Body of pancreas (tissue), 4 donors: ENCODE results near the gene EPHX1. TPM values are rescaled to one million over a fixed set of nuclear protein-coding genes. Genes with fewer than 3 reads are reported as not detected.
"Not testable (repeated sequence)": the region's sequence is repeated elsewhere in the genome, so short reads cannot be mapped to it uniquely, and the experiment has no call there.

Source experiments
- ATAC-seq: fragments of 150-250 bp; one replicate; pipeline ENCODE4 v1.9.1; 2016
- DNase-seq, 4 donors: peaks; one replicate each; pipeline ENCODE4 v3.0.0-alpha.2; 2019
- H3K27ac ChIP-seq, 4 donors: fragments of 200-600 bp; sonication (generic); 1 replicate in 3 of 4; 2 replicates in 1 of 4; pipeline versions ENCODE4 v1.5.1 to v1.6.1; 2016 to 2019; ENCODE audit warnings: mild to moderate bottlenecking in 1 of 4, mixed read lengths in 1 of 4, moderate library complexity in 1 of 4
- H3K27me3 ChIP-seq, 2 donors: fragments of 200-600 bp; sonication (generic); one replicate each; pipeline ENCODE4 v1.6.0; 2016; ENCODE audit warnings: mild to moderate bottlenecking in 1 of 2
- H3K36me3 ChIP-seq, 2 donors: fragments of 200-600 bp; sonication (generic); replicated peaks in 1 of 2; 2 replicates each; pipeline ENCODE4 v1.5.1; 2016; ENCODE audit warnings: low read depth in 2 of 2; ENCODE audit not compliant: insufficient read depth in 1 of 2
- H3K4me1 ChIP-seq: fragments of 200-600 bp; sonication (generic); one replicate; pipeline ENCODE4 v1.6.0; 2016
- H3K4me3 ChIP-seq, 2 donors: fragments of 200-600 bp; sonication (generic); 1 replicate in 1 of 2; 2 replicates in 1 of 2; pipeline ENCODE4 v1.5.1; 2016 to 2019
- H3K9me3 ChIP-seq, 3 donors: fragments of 200-600 bp; sonication (generic); 1 replicate in 2 of 3; 2 replicates in 1 of 3; pipeline ENCODE4 v1.5.1; 2016
- CTCF ChIP-seq, 7 experiments: fragments of 450-650 bp in 4 of 7; fragments of 200-600 bp in 3 of 7; sonication (generic) in 3 of 7; IDR thresholded peaks; one replicate each; pipeline ENCODE4 v1.5.1; 2016 to 2019; ENCODE audit warnings: antibody characterized with exemption in 7 of 7
- POLR2A ChIP-seq, 3 donors: fragments of 450-650 bp; IDR thresholded peaks; one replicate each; pipeline ENCODE4 v1.6.1; 2016; ENCODE audit warnings: antibody characterized with exemption in 3 of 3, mild to moderate bottlenecking in 2 of 3
- WGBS, 2 donors: methylation state at CpG; one replicate each; pipeline ENCODE4 v1.1.5; 2017; 5-methylcytosine and 5-hydroxymethylcytosine counted together
- intact Hi-C: fragments of 100-400 bp; cut with DNase I; formaldehyde crosslinking; loops from one replicate; pipeline ENCODE4 v1.15.1; 2023
- total RNA-seq, 2 donors: library from RNA; depleted of rRNA; stranded (reverse); fragments of >200 nt; gene quantifications; one replicate each; pipeline ENCODE4 v1.1.0, GENCODE V29; 2016

EPHX1 gene
- total RNA-seq, result 100 to 1,000 TPM; 109 to 136 TPM

DNA sequence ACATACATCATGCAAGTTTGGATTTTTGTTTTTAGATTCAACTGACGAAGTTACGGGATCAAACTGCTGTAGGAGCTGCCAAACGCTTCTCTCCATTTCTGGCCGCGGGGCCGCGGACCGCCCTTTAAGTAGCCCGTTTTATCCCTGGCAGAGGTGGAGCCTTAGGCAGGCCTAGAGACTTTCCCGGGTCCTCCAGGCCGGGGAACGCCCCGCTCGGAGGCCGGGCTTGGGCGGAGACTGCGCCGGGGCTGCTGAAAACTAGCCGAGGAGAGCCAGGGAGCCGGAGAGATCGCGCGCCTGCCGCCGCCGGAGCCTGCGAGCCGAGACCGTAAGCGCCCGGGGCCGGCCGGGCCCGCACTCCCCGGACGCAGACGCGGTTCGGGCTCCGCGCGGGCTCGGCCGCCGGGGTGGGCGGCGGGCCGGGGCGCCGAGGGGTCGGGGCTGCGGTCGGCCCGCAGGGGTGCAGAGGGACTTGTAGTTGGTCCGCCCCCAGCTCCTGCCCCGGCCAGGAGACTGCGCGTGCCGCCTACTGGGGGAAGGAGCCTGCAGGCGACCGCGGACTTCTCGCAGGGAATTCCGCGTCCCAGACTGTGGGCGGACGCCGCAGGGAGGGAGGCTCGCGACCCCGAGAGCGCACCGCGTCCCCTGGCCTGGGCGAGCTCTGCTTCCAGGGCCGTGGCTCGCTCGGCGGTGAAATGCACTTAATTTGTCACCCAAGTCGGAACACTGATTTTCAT lies at the start of gene EPHX1:
Gene EPHX1, plus strand, starts transcription at position 283 of the 737 bp plus-strand sequence. CDS start 18,606 bp downstream, outside the sequence.
- H3K36me3 ChIP-seq, result no peaks in the 10 kb centered on the region
- 0% methylated on average over 8 to 80 of the region's 80 CpGs for WGBS, 2 donors
- H3K4me1 ChIP-seq, result peaks cover 46% of the 10 kb centered on the region
- DNase-seq (peak; percentile 92 to 94 (median 93)), ATAC-seq (peak; percentile 83)
- intact Hi-C loops, result no loop called here
- H3K27me3 ChIP-seq, result no peaks in the 10 kb centered on the region
- peak within 1 kb of the TSS; percentile 13 to 72 for H3K4me3 ChIP-seq
- peak within 1 kb of the TSS; percentile 84 to 93 (median 90) for H3K27ac ChIP-seq
- no peaks in the 10 kb centered on the region for H3K9me3 ChIP-seq
- peak in 6 of 7 experiments; percentile 13 to 48 (median 42) for TF ChIP-seq CTCF (IDR thresholded peaks at IDR 0.05)
- TF ChIP-seq POLR2A (IDR thresholded peaks at IDR 0.05), result peak; percentile 83 to 90 (median 90)

GRCh38 chr1:225760531-225760930 lies 49.4 kb upstream of the EPHX1 start:
- H3K4me1 ChIP-seq, result peaks cover 21% of the 10 kb centered on the region
- H3K4me3 ChIP-seq, result no peak overlapping the region
- WGBS, 2 donors, result 91 to 94% methylated on average over 6 of the region's 6 CpGs
- H3K27me3 ChIP-seq, result no peaks in the 10 kb centered on the region
- H3K27ac ChIP-seq, result no peak overlapping the region
- no peaks in the 10 kb centered on the region for H3K9me3 ChIP-seq
- H3K36me3 ChIP-seq, result no peaks in the 10 kb centered on the region
- intact Hi-C loops, result loop anchor here (10.0 kb wide), 2 partner anchors 106 to 276 kb away; partner anchors contain the start of gene ENAH
- ATAC-seq (no peak), DNase-seq (no peak)
- no peak for TF ChIP-seq CTCF (IDR thresholded peaks at IDR 0.05)
- TF ChIP-seq POLR2A (IDR thresholded peaks at IDR 0.05), result no peak

DNA sequence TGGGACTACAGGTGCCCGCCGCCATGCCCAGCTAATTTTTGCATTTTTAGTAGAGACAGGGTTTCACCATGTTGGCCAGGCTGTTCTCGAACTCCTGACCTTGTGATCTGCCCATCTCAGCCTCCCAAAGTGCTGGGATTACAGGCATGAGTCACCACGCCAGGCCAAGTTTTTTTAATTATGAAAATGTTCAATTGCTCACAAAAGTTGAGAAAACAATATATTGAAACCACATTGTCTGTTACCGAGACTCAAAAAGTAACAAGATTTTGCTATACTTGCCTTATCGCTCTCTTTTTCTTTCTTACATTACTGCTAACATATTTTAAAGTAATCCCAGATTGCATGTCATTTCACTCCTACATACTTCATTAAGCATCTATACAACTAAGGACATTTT lies 48.5 kb upstream of the EPHX1 start:
- H3K27ac ChIP-seq, ATAC-seq, H3K27me3 ChIP-seq, H3K4me3 ChIP-seq, DNase-seq, H3K9me3 ChIP-seq, H3K36me3 ChIP-seq: not testable (repeated sequence)
- intact Hi-C loops, result loop anchor here (10.0 kb wide), 2 partner anchors 107 to 277 kb away; partner anchors contain the start of gene ENAH
- peaks cover 15% of the 10 kb centered on the region for H3K4me1 ChIP-seq
- 87 to 94% methylated on average over 6 of the region's 6 CpGs for WGBS, 2 donors

DNA sequence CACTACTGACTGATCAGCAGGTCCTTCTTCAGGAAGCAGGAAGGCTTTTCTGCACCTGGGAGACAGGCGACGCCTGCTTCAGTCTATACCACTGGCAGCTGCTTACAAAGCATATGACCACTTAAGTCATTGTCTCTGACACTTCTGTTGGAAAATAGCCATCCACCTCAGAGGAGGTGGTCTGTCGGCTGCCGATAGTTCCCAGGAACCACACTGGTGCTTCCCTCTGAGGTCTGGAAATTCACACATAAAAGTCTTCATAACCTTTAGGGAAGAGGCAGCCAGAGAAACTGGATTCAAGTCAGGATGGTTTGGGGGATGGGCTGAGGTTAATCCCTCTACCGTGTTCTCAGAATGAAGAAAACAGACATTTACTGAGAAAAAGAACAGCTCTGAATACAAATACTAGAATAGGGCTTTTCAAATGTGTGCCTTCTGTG lies 47.9 kb upstream of the EPHX1 start:
- DNase-seq (no peak), ATAC-seq (no peak)
- no peaks in the 10 kb centered on the region for H3K9me3 ChIP-seq
- H3K4me3 ChIP-seq, result no peak overlapping the region
- no peaks in the 10 kb centered on the region for H3K27me3 ChIP-seq
- intact Hi-C loops, result loop anchor here (10.0 kb wide), 2 partner anchors 107 to 277 kb away; partner anchors contain the start of gene ENAH
- H3K4me1 ChIP-seq, result peaks cover 19% of the 10 kb centered on the region
- TF ChIP-seq CTCF (IDR thresholded peaks at IDR 0.05) (no peak), POLR2A (IDR thresholded peaks at IDR 0.05) (no peak)
- H3K36me3 ChIP-seq, result no peaks in the 10 kb centered on the region
- 85 to 90% methylated on average over 5 of the region's 5 CpGs for WGBS, 2 donors
- no peak overlapping the region for H3K27ac ChIP-seq

DNA sequence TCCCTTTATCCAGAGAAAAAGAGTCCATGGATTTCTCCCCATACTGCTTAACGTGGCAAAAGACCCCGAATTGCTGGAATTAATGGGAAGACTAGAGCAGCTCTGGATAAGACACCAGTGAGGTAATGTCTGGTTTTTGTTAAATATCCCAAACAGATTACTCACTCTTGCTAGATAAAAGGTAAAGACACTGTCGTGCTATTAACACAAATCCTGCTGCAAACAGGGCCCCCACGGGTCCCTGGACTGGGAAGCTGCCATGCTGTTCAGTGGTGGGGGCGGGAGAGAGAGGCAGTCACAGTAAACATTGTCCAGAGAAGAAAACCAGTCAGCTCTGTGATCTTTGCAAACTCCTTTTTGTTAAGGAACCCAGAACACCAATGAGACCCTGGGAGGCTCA lies 47.5 kb upstream of the EPHX1 start:
- WGBS, 2 donors, result 63 to 70% methylated on average over 5 of the region's 5 CpGs
- Histone ChIP-seq H3K4me3 (no peak overlapping the region), H3K27me3 (no peaks in the 10 kb centered on the region), H3K36me3 (no peaks in the 10 kb centered on the region), H3K4me1 (peaks cover 23% of the 10 kb centered on the region), H3K27ac (no peak overlapping the region), H3K9me3 (no peaks in the 10 kb centered on the region)
- no peak for ATAC-seq
- intact Hi-C loops, result loop anchor here (10.0 kb wide), 2 partner anchors 108 to 278 kb away; partner anchors contain the start of gene ENAH
- no peak for DNase-seq
- TF ChIP-seq POLR2A (IDR thresholded peaks at IDR 0.05) (no peak), CTCF (IDR thresholded peaks at IDR 0.05) (no peak)
